HepG2 (cell line): ENCODE measurements around the gene SIVA1. TPM values are rescaled to one million over a fixed set of nuclear protein-coding genes. Genes with fewer than 3 reads are reported as not detected.

Experiments
- ATAC-seq: fragments of 200-7000 bp; cut with Tn5 transposase; 3 replicates; pipeline ENCODE4 v1.9.1; 2020; ENCODE audit warnings: mild to moderate bottlenecking, moderate library complexity
- BruUV-seq: library from RNA; stranded (reverse); fragments of 400-500 nt; replicated peaks from 2 replicates; lab custom pipeline; 2021; lab: Mats Ljungman, UMichigan
- CTCF ChIA-PET: fragments of 300-600 bp; formaldehyde crosslinking; extraction: SDS; loops from one replicate; lab custom pipeline; 2021; ENCODE audit warnings: low total read pairs, inconsistent platforms, low intra/inter-chr PET ratio; lab: Yijun Ruan, JAX
- POLR2A ChIA-PET: fragments of 350-600 bp; sonication (Branson Sonifier 250); formaldehyde crosslinking; loops from one replicate; lab custom pipeline; 2020; ENCODE audit warnings: antibody characterized with exemption, inconsistent platforms; lab: Yijun Ruan, JAX
- DNase-seq: peaks from one replicate; pipeline ENCODE4 v3.0.0-alpha.2; 2015; ENCODE audit warnings: low spot score
- FAIRE-seq: peaks from 3 replicates; lab custom pipeline; 2011; peaks lifted over from hg19 to GRCh38; lab: Jason Lieb, UNC
- H2AFZ ChIP-seq: one replicate; pipeline ENCODE4 v1.6.1; 2011; ENCODE audit warnings: low read length, inconsistent platforms
- H3K27ac ChIP-seq: fragments of 300-600 bp; 3 replicates; pipeline ENCODE4 v1.8.0; 2011; ENCODE audit warnings: mixed run types, mild to moderate bottlenecking, mixed read lengths, low read length, inconsistent platforms; ENCODE audit not compliant: insufficient read depth; ENCODE audit errors: extremely low read length
- H3K27me3 ChIP-seq, 2 experiments: fragments of 200-600 bp in 1 of 2; 2 replicates in 1 of 2; 3 replicates in 1 of 2; pipeline versions ENCODE4 v1.6.0 to v1.8.0; 2011; ENCODE audit warnings: low read length in 2 of 2, mild to moderate bottlenecking in 2 of 2, moderate library complexity in 2 of 2, inconsistent platforms in 1 of 2; ENCODE audit not compliant: insufficient read depth in 2 of 2, control insufficient read depth in 1 of 2
- H3K36me3 ChIP-seq, 2 experiments: fragments of 200-600 bp in 1 of 2; replicated peaks in 1 of 2; 2 replicates in 1 of 2; 3 replicates in 1 of 2; pipeline versions ENCODE4 v1.5.1 to v1.8.0; 2011; ENCODE audit warnings: low read length in 2 of 2, inconsistent platforms in 1 of 2; ENCODE audit not compliant: insufficient read depth in 2 of 2, control insufficient read depth in 1 of 2
- H3K4me1 ChIP-seq: 2 replicates; pipeline ENCODE4 v1.5.1; 2012; ENCODE audit warnings: low read length, inconsistent platforms; ENCODE audit not compliant: insufficient read depth
- H3K4me2 ChIP-seq: 2 replicates; pipeline ENCODE4 v1.6.0; 2011; ENCODE audit warnings: low read depth, low read length, inconsistent platforms
- H3K4me3 ChIP-seq, 3 experiments: fragments of 200-600 bp in 1 of 3; sonication (generic), shearing (Covaris generic) in 1 of 3; replicated peaks in 1 of 3; 2 replicates each; pipeline ENCODE4 v1.5.1; 2011 to 2016; ENCODE audit warnings: low read length in 3 of 3, inconsistent platforms in 2 of 3, low read depth in 2 of 3, mild to moderate bottlenecking in 2 of 3, control low read depth in 1 of 3, mixed read lengths in 1 of 3; ENCODE audit not compliant: insufficient read depth in 1 of 3
- H3K79me2 ChIP-seq: one replicate; pipeline ENCODE4 v1.6.1; 2011; ENCODE audit warnings: low read length, inconsistent platforms; ENCODE audit not compliant: insufficient read depth
- H3K9ac ChIP-seq: 2 replicates; pipeline ENCODE4 v1.6.0; 2011; ENCODE audit warnings: mild to moderate bottlenecking, low read depth, low read length, inconsistent platforms; ENCODE audit not compliant: insufficient read depth
- H3K9me3 ChIP-seq: 2 replicates; pipeline ENCODE4 v1.5.1; 2012; ENCODE audit warnings: mild to moderate bottlenecking, low read length
- H4K20me1 ChIP-seq: 2 replicates; pipeline ENCODE4 v1.6.0; 2011; ENCODE audit warnings: inconsistent platforms, mild to moderate bottlenecking, low read length, moderate library complexity; ENCODE audit not compliant: insufficient read depth
- ATM ChIP-seq: fragments of 450-650 bp; IDR thresholded peaks from 2 replicates; pipeline ENCODE4 v1.7.1; 2017; ENCODE audit warnings: mild to moderate bottlenecking, borderline replicate concordance
- HNF4G ChIP-seq, 2 experiments: sonication (generic) in 1 of 2; formaldehyde crosslinking in 1 of 2; IDR thresholded peaks; 2 replicates each; pipeline versions ENCODE4 v1.4.0 to v1.6.1; 2011 to 2020; ENCODE audit warnings: borderline replicate concordance in 2 of 2, low read depth in 2 of 2, mild to moderate bottlenecking in 2 of 2, low read length in 1 of 2, missing genetic modification reagents in 1 of 2, moderate library complexity in 1 of 2
- HNRNPL ChIP-seq: fragments of 200-400 bp; formaldehyde crosslinking; IDR thresholded peaks from 2 replicates; pipeline ENCODE4 v1.6.1; 2017; ENCODE audit warnings: mild to moderate bottlenecking, low read depth, low read length
- PRDM10 ChIP-seq: sonication (generic); formaldehyde crosslinking; IDR thresholded peaks from 2 replicates; pipeline ENCODE4 v1.4.0; 2020; ENCODE audit warnings: low read depth, missing genetic modification reagents
- RORA ChIP-seq: sonication (generic); formaldehyde crosslinking; IDR thresholded peaks from 2 replicates; pipeline ENCODE4 v1.5.0; 2020; ENCODE audit warnings: mild to moderate bottlenecking, missing genetic modification reagents, moderate library complexity
- SP1 ChIP-seq, 2 experiments: fragments of 450-650 bp in 1 of 2; sonication (generic) in 1 of 2; formaldehyde crosslinking in 1 of 2; IDR thresholded peaks; 2 replicates each; pipeline versions ENCODE4 v1.4.0 to v1.6.1; 2016 to 2020; ENCODE audit warnings: missing genetic modification reagents in 1 of 2
- ZNF549 ChIP-seq: sonication (generic); formaldehyde crosslinking; IDR thresholded peaks from 2 replicates; pipeline ENCODE4 v1.5.0; 2020; ENCODE audit warnings: missing genetic modification reagents
- ZNF557 ChIP-seq: sonication (generic); formaldehyde crosslinking; IDR thresholded peaks from 2 replicates; pipeline ENCODE4 v1.4.0; 2020; ENCODE audit warnings: missing genetic modification reagents
- whole genome bisulfite sequencing: methylation state at CpG from one replicate; pipeline ENCODE4 v1.1.6; 2017; ENCODE audit warnings: low lambda C conversion rate; 5-methylcytosine and 5-hydroxymethylcytosine counted together
- in situ Hi-C: cut with HindIII; loops from 2 replicates; pipeline ENCODE4 v1.10.0; 2017; ENCODE audit warnings: low pct_unique_long_range_greater_than_20kb; ENCODE audit not compliant: extremely low pct_ligation_motif_present
- intact Hi-C: fragments of 100-400 bp; cut with micrococcal nuclease; formaldehyde crosslinking; loops from one replicate; pipeline ENCODE4 v1.10.0; 2022; ENCODE audit not compliant: unreplicated experiment
- polyA plus RNA-seq, 8 experiments: library from polyadenylated mRNA; depleted of rRNA in 3 of 8; stranded (reverse) in 7 of 8; unstranded in 1 of 8; fragments of >200 nt; fragmentation: Illumina TruSeq in 4 of 8; extraction: Trizol in 4 of 8; gene quantifications; 2 replicates each; pipeline versions ENCODE4 v1.2.1 to v1.2.3, GENCODE V29; 2011 to 2016; ENCODE audit warnings: low read depth in 4 of 8, missing spikeins in 1 of 8, mixed read lengths in 1 of 8; ENCODE audit not compliant: insufficient read depth in 1 of 8
- total RNA-seq, 5 experiments: library from RNA; depleted of rRNA; stranded (reverse); fragments of >200 nt; fragmentation: Illumina TruSeq; extraction: Trizol; gene quantifications; 2 replicates each; pipeline ENCODE4 v1.2.3, GENCODE V29; 2016; ENCODE audit warnings: low read depth in 1 of 5

Gene SIVA1
- total and polyA plus RNA-seq, 2 of the 13 experiments (the other 11 are each of a cell fraction or from before 2014, with no cell fraction given) = 123 to 186 TPM

DNA sequence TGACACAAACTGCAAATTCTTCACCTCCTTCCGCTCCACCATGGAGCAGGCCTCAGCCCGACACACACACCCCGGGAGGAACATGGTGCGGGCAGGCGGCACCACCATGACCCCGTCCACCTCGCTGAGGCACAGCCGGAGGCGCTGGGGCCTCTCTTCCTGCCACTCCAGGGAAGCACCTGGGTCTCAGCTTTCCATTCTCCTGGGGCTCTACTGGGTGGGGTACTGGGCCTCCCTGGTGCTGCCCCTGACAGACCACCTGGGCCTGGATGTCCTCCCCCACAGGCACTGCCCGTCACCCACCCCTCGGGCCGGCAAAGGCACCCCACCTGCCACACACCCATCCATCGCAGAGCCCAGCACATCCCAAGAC is 32.7 kb downstream of the SIVA1 start (continued):
- no peak for TF ChIP-seq ZNF549 (CRISPR knock-in tag)
- TF ChIP-seq RORA (CRISPR knock-in tag) = no peak
- TF ChIP-seq PRDM10 (CRISPR knock-in tag) = no peak
- TF ChIP-seq HNF4G (IDR thresholded peaks at IDR 0.05; ENCODE audit: borderline replicate concordance, low read depth, low read length) = no peak
- TF ChIP-seq HNF4G (CRISPR knock-in tag; IDR thresholded peaks at IDR 0.05; ENCODE audit: borderline replicate concordance, low read depth) = no peak
- no peak for TF ChIP-seq SP1 (IDR thresholded peaks at IDR 0.05)
- no peak for TF ChIP-seq SP1 (CRISPR knock-in tag; IDR thresholded peaks at IDR 0.05)
- no peak for TF ChIP-seq ZNF557 (CRISPR knock-in tag)

GRCh38 chr14:104786091-104786586 is 33.2 kb downstream of the SIVA1 start:
- H3K79me2 ChIP-seq = peaks cover 2% of the 10 kb centered on the region

More at GRCh38 chr14:104786091-104786586, 33.2 kb downstream of the SIVA1 start:
- Histone ChIP-seq H3K36me3 (peaks cover 11 to 21% of the 10 kb centered on the region in 2 experiments; a peak in 3 of 5 replicates), H3K27me3 (no peaks in the 10 kb centered on the region), H2AFZ (no peak overlapping the region), H3K4me1 (peaks cover 12% of the 10 kb centered on the region), H3K4me3 (no peak overlapping the region), H3K9ac (no peak overlapping the region), H3K4me2 (no peak overlapping the region), H4K20me1 (0 out of 2 replicates have a peak, but pooled peaks cover 5% of the 10 kb centered on the region), H3K9me3 (no peaks in the 10 kb centered on the region), H3K27ac (no peak overlapping the region)
- POLR2A ChIA-PET = interaction anchor here (1.7 kb wide), 1 partner anchor 17 kb away, joined by 4 read pairs; no protein-coding TSS in a partner anchor
- TF ChIP-seq ATM (no peak), HNRNPL (0 out of 2 replicates have a peak, but pooled peaks have one; percentile 18)
- ATAC-seq = no peak
- no TSS peak for BruUV-seq
- no peak for FAIRE-seq
- WGBS = 100% methylated on average over 6 of the region's 14 CpGs
- DNase-seq = no peak
- intact Hi-C loops = no loop called here
- in situ Hi-C loops = no loop called here
- CTCF ChIA-PET = no interaction called here
